GM10248 (cell line): ENCODE data around the gene PREP.

Source experiments
- CTCF ChIA-PET: fragments of 300-600 bp; sonication (Branson Sonifier 250); formaldehyde crosslinking; extraction: SDS; loops from one replicate; lab custom pipeline; 2021; ENCODE audit warnings: antibody characterized with exemption; lab: Yijun Ruan, JAX
- POLR2A ChIA-PET: fragments of 350-650 bp; sonication (Branson Sonifier 250); formaldehyde crosslinking; extraction: SDS; loops from one replicate; lab custom pipeline; 2020; ENCODE audit warnings: antibody characterized with exemption; lab: Yijun Ruan, JAX
- DNase-seq: peaks from one replicate; pipeline ENCODE4 v3.0.0; 2012; ENCODE audit errors: extremely low spot score
- TF ChIP-seq, protein P1 (sequence below): IDR thresholded peaks from 2 replicates; pipeline ENCODE4 v1.5.1; 2012; ENCODE audit warnings: mild to moderate bottlenecking, low read depth; ENCODE audit errors: extremely low read depth, missing control alignments, control extremely low read depth

Gene PREP

DNA sequence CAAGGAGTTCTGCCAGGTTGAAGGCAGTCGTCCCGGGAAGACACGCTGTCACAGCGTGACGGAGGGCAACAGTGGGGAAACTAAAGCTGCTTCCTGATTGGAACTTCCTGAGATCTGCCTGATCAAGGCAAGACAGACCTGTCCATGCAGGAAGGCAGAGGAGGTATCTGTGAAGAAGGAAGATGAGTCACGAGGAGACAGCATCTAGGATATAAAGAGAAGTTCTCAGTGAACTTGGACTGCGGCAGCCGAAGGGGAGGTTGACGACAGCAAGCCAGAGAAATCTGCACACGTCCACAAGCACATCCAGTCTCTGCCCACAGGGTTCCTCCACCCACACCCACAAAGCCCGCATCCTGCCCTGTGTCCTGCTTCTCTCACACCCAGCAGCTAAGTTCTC is 38.6 kb downstream of the PREP start:
- TF ChIP-seq, protein P1, sequence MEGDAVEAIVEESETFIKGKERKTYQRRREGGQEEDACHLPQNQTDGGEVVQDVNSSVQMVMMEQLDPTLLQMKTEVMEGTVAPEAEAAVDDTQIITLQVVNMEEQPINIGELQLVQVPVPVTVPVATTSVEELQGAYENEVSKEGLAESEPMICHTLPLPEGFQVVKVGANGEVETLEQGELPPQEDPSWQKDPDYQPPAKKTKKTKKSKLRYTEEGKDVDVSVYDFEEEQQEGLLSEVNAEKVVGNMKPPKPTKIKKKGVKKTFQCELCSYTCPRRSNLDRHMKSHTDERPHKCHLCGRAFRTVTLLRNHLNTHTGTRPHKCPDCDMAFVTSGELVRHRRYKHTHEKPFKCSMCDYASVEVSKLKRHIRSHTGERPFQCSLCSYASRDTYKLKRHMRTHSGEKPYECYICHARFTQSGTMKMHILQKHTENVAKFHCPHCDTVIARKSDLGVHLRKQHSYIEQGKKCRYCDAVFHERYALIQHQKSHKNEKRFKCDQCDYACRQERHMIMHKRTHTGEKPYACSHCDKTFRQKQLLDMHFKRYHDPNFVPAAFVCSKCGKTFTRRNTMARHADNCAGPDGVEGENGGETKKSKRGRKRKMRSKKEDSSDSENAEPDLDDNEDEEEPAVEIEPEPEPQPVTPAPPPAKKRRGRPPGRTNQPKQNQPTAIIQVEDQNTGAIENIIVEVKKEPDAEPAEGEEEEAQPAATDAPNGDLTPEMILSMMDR = no peak
- ChIA-PET CTCF (interaction anchor here (1.0 to 1.7 kb wide), 6 partner anchors 13 to 287 kb away, joined by 3 to 5 read pairs (median 4); partner anchors contain the start of gene PREP), POLR2A (no interaction called here)
- DNase-seq = no peak

DNA sequence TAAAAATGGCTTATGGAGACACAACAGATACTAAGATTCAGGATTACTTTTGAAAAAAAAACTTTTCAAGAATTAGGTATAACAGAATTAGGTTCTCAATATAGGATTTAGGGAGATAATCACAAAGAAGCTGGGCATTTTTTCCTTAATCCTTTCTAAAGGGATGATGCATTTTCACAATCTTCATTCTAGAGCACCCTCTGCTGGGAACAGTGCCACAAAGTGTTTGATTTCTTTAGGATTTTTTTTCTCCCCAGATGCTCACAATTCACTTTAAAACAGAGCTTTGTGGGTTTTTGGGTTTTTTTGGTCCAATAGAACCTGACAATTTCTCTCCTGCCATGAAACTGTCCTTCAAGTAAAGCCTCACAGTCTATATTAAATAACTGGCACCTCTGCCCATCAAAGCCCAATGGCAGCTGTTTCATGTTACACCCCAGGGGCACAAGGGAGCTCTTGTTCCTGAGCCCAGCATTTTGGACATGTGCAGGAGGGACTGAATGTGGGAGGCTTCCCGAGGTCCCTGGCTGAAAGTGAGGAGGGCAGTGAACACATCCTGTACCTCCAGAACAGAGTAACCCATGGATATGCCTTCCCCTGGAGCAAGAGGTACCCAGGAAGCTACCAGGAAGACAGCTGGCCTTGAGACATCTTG is 39.7 kb downstream of the PREP start:
- POLR2A ChIA-PET = no interaction called here
- DNase-seq = no peak
- CTCF ChIA-PET = interaction anchor here (0.8 to 1.7 kb wide), 8 partner anchors 11 to 286 kb away, joined by 3 to 5 read pairs (median 3); partner anchors contain the start of gene PREP
- TF ChIP-seq, protein P1 = no peak

DNA sequence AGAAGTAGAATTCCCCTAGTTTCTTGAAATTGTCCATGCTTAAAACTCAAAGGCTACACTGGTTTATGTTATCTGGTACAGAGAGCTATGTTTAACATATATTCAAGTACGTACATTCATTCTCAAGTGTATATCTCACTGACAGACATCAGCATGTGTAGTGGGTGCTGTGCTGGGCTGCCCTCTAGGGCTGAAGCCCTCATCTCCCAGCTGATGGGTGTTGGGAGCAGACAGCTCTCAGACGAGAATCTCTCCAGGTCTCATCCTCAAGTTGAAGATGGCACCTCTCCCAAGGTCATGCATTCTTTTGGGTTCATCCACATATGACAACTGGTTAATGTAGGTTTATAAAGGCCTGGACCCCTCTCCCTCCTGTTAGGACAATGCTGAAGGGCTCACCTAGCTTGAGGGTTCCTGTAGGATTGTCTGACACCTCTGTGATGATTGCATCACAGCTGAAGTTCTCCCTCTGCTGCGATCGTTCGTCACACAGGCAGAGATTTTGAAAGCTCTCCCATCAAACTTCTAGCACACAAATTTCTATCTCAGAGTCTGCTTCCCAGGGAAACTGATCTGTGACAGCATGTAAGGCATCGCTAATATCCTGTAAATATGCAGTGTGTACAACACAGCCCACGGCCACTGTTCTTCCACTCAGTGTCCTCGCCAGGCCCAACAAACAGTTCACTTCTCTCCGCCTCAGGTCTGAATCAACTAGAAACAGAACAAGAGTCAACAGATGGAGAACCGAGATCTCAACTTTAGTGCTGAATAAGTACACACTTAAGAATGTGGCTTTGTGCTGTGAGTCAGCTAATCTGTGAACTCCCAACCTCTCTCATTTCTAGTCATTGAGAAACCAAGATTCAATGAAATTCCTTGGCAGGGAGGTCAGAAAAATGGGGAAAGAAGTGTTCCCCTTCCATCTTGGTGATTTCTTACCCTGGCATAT is 43.2 kb downstream of the PREP start:
- CTCF ChIA-PET = interaction anchor here (0.8 to 1.7 kb wide), 7 partner anchors 10 to 43 kb away, joined by 3 to 7 read pairs (median 4); partner anchors contain the start of gene PREP
- POLR2A ChIA-PET = no interaction called here
- no peak for DNase-seq
- TF ChIP-seq, protein P1 = no peak

DNA sequence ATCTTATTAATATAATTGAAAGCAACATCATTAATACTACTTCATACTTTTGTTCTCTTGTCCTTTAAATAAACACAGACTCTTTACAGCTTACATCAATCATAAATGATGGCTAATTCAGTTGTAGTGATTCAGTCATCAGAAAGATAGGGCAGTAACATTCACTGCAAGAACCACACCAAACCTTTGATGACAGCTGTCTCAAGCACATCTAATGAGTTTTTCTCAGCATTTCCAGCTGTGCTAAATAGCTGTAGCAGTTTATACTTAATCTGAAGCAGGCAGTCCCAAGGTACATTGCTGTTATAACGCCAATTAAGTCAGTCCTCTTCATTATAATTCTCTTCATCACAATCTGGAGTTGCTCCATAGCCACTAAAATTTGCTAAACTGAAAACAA is 45.7 kb downstream of the PREP start:
- DNase-seq = no peak
- TF ChIP-seq, protein P1 = no peak
- CTCF ChIA-PET = interaction anchor here (1.0 to 1.6 kb wide), 3 partner anchors 9 to 269 kb away, joined by 3 read pairs; no protein-coding TSS in a partner anchor
- POLR2A ChIA-PET = no interaction called here

DNA sequence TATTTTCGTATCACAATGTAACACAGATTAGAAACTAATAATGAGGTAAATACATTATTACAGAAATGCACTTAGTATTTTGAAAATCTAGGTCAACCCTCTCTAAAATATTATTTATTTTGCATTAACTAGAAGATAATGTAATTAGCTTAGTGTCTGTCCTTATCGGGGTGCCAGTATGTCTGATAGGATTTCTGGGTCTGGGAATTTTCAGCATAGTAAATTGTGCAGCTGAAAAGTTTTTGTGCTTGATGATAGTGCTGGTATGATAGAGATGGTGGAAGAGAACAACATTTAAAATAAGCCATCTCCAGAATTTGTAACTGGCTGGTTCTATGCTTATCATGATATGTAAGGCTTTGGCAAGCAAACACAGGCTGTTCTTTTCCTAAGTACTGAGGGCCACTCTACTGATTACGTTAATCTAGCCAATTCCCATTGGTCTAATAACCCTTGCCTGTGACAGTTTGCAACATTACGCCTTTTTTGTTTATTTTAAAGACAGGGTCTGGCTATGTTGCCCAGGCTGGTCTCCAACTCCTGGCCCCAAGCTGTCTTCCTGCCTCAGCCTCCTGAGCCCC is 50.8 kb downstream of the PREP start:
- CTCF ChIA-PET = no interaction called here
- no peak for DNase-seq
- TF ChIP-seq, protein P1 = no peak
- POLR2A ChIA-PET = no interaction called here

DNA sequence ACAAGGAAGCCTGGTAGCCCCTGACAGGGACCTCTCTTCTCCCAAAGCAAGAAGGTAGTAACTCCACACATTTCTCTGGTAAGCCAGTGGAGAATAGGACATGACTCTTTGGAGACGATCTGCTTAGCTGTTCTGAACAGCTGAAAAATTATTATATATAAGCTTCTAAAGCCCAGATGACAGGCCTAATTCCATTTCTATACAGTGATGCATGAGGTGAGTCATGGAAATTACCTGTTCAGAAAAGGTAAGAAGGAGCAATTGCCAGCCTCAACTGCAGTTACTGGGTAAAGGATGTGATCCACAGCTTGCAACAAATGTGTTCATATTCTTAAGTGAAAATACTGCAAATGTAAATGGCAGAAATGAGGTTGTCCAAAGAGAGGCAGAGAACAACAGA is 54.0 kb downstream of the PREP start:
- ChIA-PET CTCF (no interaction called here), POLR2A (no interaction called here)
- TF ChIP-seq, protein P1 = no peak
- no peak for DNase-seq
